ENCODE measurements around the gene SESN1.
A peak's percentile ranks its signal among the peaks of the same experiment; 100 is the strongest.

Gene SESN1

GRCh38 chr6:109058620-109059019 lies 36.0 kb downstream of the SESN1 start:
- no peak for DNase-seq

DNA sequence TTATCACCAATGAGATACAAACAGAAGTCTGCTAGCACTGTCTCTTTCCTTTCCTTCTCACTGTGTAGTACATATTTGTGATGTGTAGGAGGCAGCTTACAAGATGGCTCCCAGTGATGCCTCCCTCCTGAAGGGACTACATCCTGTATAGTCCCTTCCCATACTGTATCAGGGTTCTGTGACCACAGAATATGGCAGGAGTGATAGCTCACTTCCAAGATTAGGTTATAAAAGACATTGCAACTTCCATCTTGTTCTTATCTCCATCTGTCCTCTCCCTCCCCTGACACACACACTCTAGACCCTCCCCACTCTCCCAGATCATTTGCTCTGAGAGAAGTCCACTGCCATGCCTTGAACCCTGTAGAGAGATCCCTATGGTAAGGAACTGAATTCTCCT lies 38.0 kb downstream of the SESN1 start:
- no peak for DNase-seq

GRCh38 chr6:109055771-109056235 lies 38.8 kb downstream of the SESN1 start:
- no peak for DNase-seq

DNA sequence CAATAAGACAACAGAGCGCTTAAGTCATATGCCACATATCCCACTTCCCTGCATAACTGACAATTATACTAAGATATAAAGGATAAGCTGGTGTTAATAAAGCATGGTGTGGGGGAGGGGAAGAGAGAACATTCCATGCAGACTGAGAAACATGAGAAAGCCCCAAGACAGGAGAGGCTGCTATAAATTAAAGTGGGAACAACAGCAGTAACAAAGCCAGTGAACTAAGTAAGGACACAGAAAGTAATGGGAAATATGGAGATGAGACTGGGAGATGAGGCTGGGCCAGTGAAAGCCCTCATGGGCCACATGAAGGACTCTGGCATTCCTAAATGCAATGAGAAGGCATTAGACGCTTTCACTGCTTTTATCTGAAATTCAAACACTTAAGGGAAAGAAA lies 41.3 kb downstream of the SESN1 start:
- DNase-seq = no peak

GRCh38 chr6:109052852-109053251 lies 41.8 kb downstream of the SESN1 start:
- DNase-seq = no peak

DNA sequence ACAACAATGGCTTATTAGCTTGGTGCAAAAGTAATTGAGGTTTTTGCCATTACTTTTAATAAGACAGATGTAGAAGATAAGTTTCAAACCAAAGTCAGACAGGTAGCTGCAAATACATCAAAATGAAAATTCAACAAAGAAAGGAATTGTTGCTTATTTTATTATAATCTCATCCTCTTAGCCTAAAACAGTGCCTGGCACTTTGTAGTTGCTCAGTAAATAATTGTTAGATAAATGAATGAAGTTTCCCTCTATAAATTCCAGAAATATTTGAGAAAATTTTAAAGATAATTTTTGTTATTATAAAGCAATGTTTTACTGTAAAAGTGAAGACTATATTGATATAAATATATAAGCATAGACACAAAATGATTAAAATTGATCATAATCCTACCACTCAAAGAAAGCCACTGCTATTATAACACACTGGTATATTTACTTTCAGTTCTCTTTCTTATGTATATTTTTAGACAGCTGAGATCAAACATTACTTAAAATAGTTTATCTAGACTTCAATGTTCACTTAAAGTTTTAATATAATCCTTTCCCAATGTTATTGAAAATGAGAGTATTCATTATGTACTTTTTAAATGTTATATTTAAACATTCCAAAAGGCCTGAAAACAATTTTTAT lies 42.5 kb downstream of the SESN1 start:
- DNase-seq = no peak

DNA sequence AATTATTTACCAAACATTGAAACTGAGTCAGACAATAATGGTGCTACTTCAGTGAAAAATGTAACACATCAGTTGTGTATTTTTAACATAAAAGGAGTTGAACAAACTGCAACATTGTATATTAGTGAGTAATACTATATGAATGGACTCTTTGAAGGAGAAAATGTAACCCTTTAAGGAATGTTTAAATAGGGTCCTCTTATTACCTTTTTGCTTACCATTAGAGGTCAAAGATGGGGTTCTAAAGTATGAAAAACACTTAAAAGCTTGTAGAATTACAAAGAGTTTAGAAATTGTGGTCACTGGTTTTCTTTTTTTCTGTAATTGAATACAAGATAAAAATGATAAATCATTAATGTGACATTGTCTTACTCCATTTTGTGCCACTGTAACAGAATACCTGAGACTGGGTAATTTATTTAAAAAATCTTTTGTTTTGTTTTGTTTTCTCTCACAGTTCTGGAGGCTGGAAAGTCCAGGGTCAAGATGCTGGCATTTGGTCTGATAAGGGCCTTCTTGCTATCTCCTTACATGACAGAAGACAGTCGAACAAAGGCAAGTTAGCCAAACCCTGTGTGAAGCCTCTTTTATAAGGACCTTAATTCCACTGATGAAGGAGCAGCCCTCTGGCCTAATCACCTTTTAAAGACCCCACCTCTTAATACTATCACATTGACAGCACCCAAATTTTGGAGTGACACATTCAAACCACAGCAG lies 43.2 kb downstream of the SESN1 start:
- DNase-seq = no peak

DNA sequence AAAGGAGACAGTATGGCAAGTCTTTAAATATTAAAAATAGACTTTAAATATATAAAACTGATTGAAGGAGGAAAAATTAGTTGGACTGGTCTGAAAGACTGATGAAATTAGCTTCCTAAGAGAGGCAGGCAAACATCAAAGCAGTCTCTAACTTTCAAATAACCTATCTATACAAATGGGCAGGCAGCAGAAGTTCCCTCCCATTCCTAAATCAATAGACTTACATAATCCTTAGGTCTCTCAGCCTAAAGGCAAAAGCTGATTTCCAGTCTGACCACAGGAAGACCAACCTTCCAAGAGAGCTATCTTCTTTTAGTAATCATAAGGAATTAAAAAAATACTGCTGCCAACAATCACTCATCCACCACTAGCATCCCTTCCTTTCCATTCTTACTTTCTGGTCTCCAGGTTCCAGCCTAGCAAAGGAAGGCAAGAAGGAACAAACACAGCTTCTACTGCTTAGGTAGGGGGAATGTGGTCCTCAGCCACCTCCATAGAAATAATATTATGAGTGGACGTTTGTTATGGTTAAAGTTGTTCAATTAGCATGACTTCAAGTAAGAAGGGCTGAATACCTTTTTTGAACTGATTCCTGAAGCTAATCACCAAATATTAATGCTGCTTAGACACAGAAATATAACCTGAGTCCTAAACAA lies 44.1 kb downstream of the SESN1 start:
- DNase-seq = no peak

DNA sequence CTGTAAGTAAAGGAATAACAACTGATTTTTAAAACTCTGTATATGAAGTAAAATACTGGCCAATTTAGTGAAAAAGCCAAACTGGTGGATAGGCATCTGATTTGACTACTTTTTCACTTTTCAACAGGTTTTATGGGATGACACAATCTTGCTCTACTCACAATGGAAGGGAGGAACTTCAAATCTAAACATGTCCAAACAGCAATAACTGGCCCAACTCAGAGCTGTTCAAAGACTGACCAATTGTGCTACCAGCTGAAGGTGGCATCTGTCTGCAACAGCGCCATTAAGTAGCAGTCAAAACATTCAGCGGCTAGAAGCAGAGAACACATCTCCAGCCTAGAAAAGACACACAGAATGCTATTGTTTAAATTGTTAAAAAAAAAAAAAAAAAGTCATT lies 44.6 kb downstream of the SESN1 start:
- DNase-seq = peak; percentile 61

GRCh38 chr6:109048670-109049415 lies 45.8 kb downstream of the SESN1 start:
- no peak for DNase-seq

DNA sequence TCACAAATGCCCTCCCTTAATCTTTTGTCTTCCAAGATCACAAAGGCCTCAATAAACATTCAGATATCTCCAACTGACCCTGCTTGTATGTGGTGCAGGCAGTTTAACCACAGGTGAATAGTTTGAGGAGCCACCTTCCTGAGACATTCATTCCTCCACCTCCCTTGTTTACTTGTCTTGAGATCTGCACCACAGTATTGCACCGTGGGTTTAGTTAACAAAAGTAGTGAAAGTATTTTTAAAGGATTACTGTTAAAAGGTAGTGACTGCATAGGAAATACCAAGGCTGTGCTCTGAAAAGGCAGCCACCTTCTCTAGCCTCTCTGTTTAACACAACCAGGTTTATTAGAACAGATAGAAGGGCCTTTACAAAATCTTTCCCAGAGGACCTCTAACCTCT lies 46.5 kb downstream of the SESN1 start:
- no peak for DNase-seq

- no peak for DNase-seq
Measured at GRCh38 chr6:109045493-109045892, 49.2 kb downstream of the SESN1 start.

DNA sequence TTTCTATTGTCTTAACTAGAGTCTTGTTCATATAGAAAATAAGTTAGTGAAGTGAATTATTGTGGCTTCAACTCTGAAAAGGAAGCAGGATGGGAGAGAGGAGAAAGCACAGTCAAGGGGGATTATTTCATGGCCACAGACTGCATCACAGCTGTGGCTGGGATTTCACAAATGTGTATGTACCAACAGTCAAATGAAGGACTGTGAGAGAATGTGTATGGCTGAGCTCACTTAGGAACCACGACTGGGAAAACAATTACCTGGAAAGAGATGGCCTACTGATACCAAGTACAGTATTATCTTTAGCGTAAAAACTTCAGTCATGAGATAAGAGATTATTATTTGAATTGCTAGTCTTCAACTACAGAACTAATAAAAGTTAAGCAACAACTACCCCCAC lies 54.9 kb downstream of the SESN1 start:
- no peak for DNase-seq

DNA sequence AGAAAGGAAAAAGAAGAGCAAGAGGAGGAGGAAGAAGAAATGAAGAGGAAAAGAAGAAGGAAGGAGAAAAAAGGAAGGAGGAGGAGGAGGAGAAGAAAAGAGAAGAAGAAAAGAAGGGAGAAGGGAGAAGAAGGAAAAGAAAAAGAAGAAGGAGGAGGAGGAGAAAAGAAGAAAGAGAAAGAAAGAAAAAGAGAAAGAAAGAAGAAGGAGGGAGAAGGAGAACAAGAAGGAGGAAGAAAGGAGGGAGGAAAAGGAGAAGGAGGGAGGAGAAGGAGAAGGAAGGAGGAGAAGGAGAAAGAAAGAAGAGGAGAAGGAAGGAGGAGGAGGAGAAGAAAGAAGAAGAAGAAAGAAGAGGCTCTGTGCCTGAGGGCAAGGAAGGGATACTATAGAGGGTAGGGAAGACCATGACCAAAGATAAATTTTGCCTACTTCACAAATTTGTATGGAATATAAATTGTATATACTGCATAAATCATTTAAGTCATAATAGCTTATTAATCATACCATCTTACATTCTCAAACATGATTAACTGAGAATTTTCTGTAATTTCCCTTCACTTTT lies 55.7 kb downstream of the SESN1 start:
- no peak for DNase-seq

DNA sequence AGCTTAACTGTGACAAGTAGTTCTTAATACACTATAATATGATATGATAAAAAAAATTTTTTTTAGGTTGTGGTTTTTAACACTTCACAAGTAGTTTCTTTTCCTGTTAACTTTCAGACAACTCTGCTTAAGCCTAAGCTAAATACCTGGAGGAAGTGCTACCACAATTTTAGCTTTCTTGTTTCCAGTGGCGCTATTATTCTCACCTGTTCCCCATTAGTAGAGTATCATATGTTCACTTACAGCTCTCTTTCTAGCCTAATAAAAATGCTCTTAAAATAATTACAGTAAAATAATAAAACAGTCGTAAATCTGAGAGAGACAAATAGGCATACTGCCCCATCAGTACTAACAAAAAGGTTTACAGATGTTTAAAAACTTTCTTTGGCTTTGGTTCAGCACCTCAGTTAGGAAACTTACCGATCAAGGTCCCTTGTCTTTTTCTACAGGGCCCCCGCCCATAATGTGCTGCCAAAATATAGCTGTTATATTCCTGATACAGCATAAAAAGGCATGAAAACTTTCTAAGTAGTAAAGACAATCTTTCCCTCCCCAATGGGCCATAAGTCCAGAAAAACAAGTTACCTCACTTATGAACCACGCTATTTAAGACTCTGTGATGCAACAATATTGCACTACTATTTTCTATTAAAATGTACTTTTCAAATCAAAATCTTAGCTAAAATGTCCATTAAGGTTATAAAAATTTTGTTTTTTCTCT lies 57.9 kb downstream of the SESN1 start:
- DNase-seq = no peak

- no peak for DNase-seq
Measured at GRCh38 chr6:109034526-109034925, 60.1 kb downstream of the SESN1 start.

GRCh38 chr6:109033655-109034054 lies 61.0 kb downstream of the SESN1 start:
- no peak for DNase-seq

- DNase-seq = no peak
Measured at GRCh38 chr6:109031416-109031815, 63.2 kb downstream of the SESN1 start.

DNA sequence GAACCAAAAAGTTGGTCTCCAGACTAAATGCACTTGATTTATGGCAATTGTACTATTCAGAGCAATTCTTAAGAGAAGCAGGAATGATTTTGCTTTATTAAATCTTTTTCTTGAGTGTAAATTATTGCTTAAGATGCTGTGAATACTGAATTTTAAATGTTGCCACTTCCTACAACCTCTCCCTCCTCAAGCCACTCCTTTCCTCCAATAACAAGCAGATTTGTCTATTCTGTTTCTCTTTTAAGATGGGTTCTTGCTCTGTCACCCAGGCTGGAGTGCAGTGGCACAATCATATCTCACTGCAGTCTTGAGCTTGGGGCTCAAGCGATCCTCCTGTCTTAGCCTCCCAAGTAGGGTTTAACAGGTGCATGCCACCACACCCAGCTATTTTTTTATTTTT lies 65.3 kb downstream of the SESN1 start:
- DNase-seq = no peak

GRCh38 chr6:109028439-109028838 lies 66.2 kb downstream of the SESN1 start:
- DNase-seq = no peak

DNA sequence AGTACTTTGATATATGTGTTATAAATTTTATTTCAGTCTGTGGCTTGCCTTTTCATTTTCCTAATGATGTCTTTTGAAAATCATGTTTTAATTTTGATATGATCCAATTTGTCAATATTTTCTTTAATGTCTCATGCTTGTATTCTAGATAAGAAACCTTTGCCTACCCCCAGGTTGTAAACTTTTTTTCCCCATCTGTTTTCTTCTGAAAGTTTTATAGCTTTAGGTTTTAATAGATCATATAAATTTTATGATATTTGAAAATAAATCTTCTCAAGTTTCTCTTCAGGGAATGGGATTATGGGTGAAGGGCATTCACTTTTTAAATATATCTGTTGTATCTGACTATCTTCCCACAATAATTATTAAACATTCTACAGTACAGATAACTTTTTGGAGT lies 66.7 kb downstream of the SESN1 start:
- DNase-seq = no peak

GRCh38 chr6:109025639-109026038 lies 69.0 kb downstream of the SESN1 start:
- DNase-seq = no peak

Measured in midbrain (tissue), 1 donor.